HFFc6 (cell line): ENCODE results near the gene MYO1F. TPM values are rescaled to one million over a fixed set of nuclear protein-coding genes. Genes with fewer than 3 reads are reported as not detected.

ENCODE experiments used
- DNase-seq: peaks from one replicate; pipeline ENCODE4 v3.0.0-alpha.2; 2018
- H3K27ac Mint-ChIP-seq: 2 replicates; pipeline ENCODE4 v1.8.0; 2020; ENCODE audit warnings: mild to moderate bottlenecking, mixed read lengths
- H3K27me3 Mint-ChIP-seq: 2 replicates; pipeline ENCODE4 v1.8.0; 2021; ENCODE audit warnings: mild to moderate bottlenecking, moderate library complexity, mixed read lengths; ENCODE audit not compliant: insufficient read depth
- H3K36me3 Mint-ChIP-seq: 2 replicates; pipeline ENCODE4 v1.8.0; 2021; ENCODE audit warnings: low read depth, mixed read lengths
- H3K4me1 Mint-ChIP-seq: 2 replicates; pipeline ENCODE4 v1.8.0; 2020; ENCODE audit warnings: low read depth, mixed read lengths
- H3K4me3 Mint-ChIP-seq: 2 replicates; pipeline ENCODE4 v1.8.0; 2020; ENCODE audit warnings: mild to moderate bottlenecking, moderate library complexity, mixed read lengths
- H3K9me3 Mint-ChIP-seq: 2 replicates; pipeline ENCODE4 v1.8.0; 2020; ENCODE audit warnings: mild to moderate bottlenecking, mixed read lengths
- total RNA-seq, 6 experiments: library from RNA; stranded (reverse); fragmentation: NEBNext Ultra II Directional; extraction: Animal tissue kit (Norgen Biotek cat#: 25700); gene quantifications; 2 replicates in 1 of 6; 3 replicates in 5 of 6; pipeline ENCODE4 v1.2.3, GENCODE V29; 2021
- TF ChIP-seq, protein P1 (sequence below): fragments of 200-600 bp; sonication (generic); IDR thresholded peaks from 2 replicates; pipeline ENCODE4 v1.5.0; 2021; ENCODE audit warnings: antibody characterized with exemption, mild to moderate bottlenecking

MYO1F gene
- total RNA-seq, 6 experiments from 2014 or later, result 0.09 to 0.28 (median 0.19) TPM

GRCh38 chr19:8592231-8593009 lies 15.2 kb upstream of the MYO1F start:
- H3K9me3 Mint-ChIP-seq, result peaks cover 6% of the 10 kb centered on the region; the same call in 1 of the 2 replicates
- H3K4me1 Mint-ChIP-seq, result peaks cover 8% of the 10 kb centered on the region
- DNase-seq, result peak; percentile 54
- H3K27ac Mint-ChIP-seq, result no peak overlapping the region
- H3K27me3 Mint-ChIP-seq, result peaks cover 10% of the 10 kb centered on the region
- H3K4me3 Mint-ChIP-seq, result peak overlapping the region; percentile 36
- TF ChIP-seq, protein P1, sequence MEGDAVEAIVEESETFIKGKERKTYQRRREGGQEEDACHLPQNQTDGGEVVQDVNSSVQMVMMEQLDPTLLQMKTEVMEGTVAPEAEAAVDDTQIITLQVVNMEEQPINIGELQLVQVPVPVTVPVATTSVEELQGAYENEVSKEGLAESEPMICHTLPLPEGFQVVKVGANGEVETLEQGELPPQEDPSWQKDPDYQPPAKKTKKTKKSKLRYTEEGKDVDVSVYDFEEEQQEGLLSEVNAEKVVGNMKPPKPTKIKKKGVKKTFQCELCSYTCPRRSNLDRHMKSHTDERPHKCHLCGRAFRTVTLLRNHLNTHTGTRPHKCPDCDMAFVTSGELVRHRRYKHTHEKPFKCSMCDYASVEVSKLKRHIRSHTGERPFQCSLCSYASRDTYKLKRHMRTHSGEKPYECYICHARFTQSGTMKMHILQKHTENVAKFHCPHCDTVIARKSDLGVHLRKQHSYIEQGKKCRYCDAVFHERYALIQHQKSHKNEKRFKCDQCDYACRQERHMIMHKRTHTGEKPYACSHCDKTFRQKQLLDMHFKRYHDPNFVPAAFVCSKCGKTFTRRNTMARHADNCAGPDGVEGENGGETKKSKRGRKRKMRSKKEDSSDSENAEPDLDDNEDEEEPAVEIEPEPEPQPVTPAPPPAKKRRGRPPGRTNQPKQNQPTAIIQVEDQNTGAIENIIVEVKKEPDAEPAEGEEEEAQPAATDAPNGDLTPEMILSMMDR, result no peak
- peaks cover 13% of the 10 kb centered on the region for H3K36me3 Mint-ChIP-seq

GRCh38 chr19:8589177-8589714 lies 12.0 kb upstream of the MYO1F start:
- DNase-seq, result no peak
- TF ChIP-seq, protein P1, result no peak
- Mint-ChIP-seq H3K9me3 (peaks cover 6% of the 10 kb centered on the region; the same call in 1 of the 2 replicates), H3K4me1 (peaks cover 8% of the 10 kb centered on the region), H3K4me3 (no peak overlapping the region), H3K27me3 (peaks cover 5% of the 10 kb centered on the region), H3K36me3 (peaks cover 13% of the 10 kb centered on the region), H3K27ac (no peak overlapping the region)

DNA sequence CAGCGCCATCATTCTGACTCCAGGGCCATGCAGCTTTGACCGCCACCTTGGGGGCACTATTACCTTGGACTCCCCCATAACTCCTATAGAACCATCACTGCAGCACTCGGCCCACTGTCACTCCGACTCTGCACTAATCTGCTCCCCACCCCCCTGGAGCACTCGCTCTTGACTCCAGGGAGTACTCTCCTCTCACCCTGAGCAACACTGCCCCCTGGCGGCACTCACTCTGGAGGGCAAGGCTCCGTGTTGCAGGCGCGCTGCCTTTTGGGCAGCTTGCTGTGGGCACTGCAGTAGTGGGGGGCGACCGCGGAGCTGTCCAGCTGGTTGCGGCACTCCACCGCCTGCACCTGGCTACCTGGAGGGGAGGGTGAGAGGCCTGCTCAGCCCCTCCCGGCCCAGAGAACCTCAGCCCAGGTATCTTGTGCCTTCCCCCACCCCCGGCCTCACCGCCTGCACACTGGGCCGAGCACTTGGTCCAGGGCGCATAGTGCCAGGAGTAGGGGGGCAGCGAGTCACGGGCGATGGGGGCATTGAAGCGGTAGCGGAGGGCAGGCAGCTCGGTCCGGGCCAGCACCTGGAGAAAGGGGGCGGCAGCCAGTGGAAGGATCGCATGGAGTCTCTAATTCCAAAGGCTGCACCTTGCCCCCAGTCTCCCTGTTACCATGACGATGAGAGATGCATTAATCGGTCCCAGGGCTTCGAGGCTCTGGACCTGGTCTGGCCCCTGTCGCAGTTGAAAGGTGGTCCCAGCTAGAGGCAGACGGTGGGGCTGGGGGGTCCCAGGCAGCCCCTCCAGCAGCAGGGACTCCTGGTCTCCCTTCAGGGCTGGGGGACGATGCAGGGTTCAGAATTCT lies 8.9 kb upstream of the MYO1F start:
- TF ChIP-seq, protein P1, result peak; percentile 85
- Mint-ChIP-seq H3K36me3 (no peaks in the 10 kb centered on the region), H3K27ac (no peak overlapping the region), H3K4me1 (peaks cover 6% of the 10 kb centered on the region; the same call in 1 of the 2 replicates), H3K4me3 (no peak overlapping the region), H3K9me3 (no peaks in the 10 kb centered on the region), H3K27me3 (peaks cover 3% of the 10 kb centered on the region)
- DNase-seq, result no peak

GRCh38 chr19:8584965-8585893 lies 8.0 kb upstream of the MYO1F start:
- DNase-seq, result no peak
- Mint-ChIP-seq H3K4me3 (no peak overlapping the region), H3K4me1 (peaks cover 6% of the 10 kb centered on the region; the same call in 1 of the 2 replicates), H3K27ac (no peak overlapping the region), H3K9me3 (no peaks in the 10 kb centered on the region), H3K36me3 (no peaks in the 10 kb centered on the region), H3K27me3 (peaks cover 1% of the 10 kb centered on the region)
- TF ChIP-seq, protein P1, result no peak
